HG02981 (cell line): ENCODE data around the gene STXBP5.
"Not testable (repeated sequence)": the region's sequence is repeated elsewhere in the genome, so short reads cannot be mapped to it uniquely, and the experiment has no call there.

ENCODE experiments used
- ATAC-seq: cut with Tn5 transposase; IDR thresholded peaks from one replicate; pipeline ENCODE4 v1.9.1; 2021; ENCODE audit warnings: mild to moderate bottlenecking, moderate library complexity; ENCODE audit not compliant: unreplicated experiment

STXBP5 gene

GRCh38 chr6:147238164-147238563 is 33.9 kb downstream of the STXBP5 start:
- ATAC-seq, result no peak

GRCh38 chr6:147238906-147239305 is 34.7 kb downstream of the STXBP5 start:
- no peak for ATAC-seq

- no peak for ATAC-seq
Observed at GRCh38 chr6:147244832-147245231, 40.6 kb downstream of the STXBP5 start.

GRCh38 chr6:147245693-147246092 is 41.5 kb downstream of the STXBP5 start:
- ATAC-seq, result no peak

DNA sequence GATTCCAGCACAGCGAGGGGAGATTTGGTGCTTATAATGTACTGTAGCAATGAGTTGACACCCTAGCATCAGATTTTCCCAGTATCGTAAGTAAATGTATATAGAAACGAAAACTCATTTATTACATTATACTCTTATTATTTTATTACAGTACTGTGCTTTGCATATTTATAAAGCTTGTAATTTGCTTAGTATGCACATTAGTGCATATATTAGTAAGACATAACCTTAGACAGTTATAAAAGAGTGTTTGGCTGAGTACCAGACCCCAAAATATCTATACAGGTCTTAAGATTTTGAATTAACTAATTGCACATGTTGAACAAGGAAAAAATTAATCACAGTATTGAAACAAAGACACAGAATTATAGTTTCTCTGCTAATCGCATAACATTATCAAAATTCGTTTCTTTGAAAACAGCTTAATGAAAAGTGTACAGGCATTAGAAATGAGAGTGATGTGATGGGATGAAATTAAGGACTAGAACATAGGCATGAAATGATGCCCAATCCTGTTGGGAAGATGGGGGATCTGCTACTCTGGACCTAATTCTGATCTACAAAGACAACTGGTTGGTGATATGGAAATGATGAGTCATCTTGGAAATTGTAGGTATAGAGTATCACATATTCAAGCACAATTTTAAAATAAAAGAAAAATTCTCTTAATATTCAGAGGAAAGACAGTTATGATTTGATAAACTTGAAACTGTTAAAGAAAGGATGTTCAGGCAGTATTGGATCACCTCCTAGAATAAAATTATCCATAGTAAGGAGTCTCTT is 42.8 kb downstream of the STXBP5 start:
- ATAC-seq, result no peak

GRCh38 chr6:147248859-147249258 is 44.6 kb downstream of the STXBP5 start:
- ATAC-seq, result no peak

DNA sequence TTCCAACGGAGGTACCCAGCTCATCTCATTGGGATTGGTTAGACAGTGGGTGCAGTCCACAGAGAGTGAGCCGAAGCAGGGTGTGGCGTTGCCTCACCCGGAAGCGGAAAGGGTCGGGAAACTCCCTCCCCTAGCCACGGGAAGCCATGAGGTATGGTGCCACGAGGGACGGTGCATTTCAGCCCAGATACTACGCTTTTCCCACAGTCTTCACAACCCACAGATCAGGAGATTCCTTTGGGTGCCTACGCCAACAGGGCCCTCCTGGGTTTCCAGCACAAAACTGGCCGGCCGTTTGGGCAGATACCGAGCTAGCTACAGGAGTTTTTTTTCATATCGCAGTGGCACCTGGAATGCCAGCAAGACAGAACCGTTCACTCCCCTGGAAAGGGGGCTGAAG is 46.9 kb downstream of the STXBP5 start:
- ATAC-seq, result no peak

- ATAC-seq, result not testable (repeated sequence)
Observed at GRCh38 chr6:147254929-147255473, 50.8 kb downstream of the STXBP5 start.

GRCh38 chr6:147255948-147256674 is 51.9 kb downstream of the STXBP5 start:
- no peak for ATAC-seq

DNA sequence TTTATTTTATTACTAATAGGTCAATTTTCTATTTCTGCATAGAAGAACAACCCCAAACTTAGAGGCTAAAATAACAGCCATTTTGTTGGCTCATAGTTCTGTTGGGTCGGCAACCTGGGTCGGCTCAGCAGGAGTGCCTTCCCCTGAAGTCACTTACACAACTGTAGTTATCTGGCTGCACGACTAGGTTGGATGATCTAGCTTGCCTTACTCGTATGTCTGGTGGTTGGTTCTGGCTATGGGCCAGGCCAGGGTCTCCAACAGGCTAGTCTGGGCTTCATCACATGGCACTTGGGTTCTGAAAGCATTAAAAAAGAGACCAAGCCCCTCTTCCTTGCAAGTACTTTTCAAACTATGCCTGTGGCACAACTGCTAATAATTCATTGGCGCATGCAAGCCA is 53.5 kb downstream of the STXBP5 start:
- ATAC-seq, result no peak

- ATAC-seq, result no peak
Observed at GRCh38 chr6:147260091-147260490, 55.9 kb downstream of the STXBP5 start.

GRCh38 chr6:147262946-147263345 is 58.7 kb downstream of the STXBP5 start:
- ATAC-seq, result no peak

GRCh38 chr6:147266821-147267220 is 62.6 kb downstream of the STXBP5 start:
- ATAC-seq, result no peak

DNA sequence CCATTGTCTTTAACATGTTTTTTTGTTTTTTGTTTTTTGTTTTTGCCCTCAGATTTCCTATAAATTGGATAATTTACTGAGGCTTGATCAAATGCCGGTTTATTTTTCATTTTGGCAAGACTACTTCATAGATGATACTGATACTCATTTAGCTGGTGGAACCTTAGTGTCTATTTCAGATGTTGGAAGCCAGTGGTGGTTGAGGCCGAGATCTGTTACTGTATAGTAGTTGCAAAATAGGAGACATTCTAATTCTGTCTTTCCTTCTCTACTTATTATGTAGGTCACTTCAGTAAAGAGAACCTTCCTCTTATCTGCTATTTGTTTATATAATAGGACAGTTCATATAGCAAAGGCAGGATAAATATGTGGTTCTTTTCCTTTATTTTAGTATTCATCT is 63.4 kb downstream of the STXBP5 start:
- ATAC-seq, result no peak

DNA sequence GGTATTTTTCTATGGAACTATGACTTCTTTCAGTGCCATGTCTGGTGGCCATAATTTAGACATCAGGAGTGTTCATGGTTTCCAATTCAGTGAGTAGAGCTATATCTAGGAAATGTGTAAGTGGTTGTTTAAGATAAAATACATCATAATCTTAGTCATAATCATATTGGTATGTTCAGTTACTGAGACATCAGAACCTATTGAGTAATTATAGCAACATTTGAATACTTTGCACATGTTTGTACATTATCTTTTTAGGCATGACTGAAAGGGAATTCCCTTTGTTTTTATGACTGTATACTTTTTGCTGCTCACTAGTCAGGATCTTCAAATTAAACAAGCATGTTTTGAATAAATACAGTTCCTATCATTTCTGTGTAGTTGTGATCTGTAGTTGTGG is 64.0 kb downstream of the STXBP5 start:
- no peak for ATAC-seq

- no peak for ATAC-seq
Observed at GRCh38 chr6:147274012-147274411, 69.8 kb downstream of the STXBP5 start.

DNA sequence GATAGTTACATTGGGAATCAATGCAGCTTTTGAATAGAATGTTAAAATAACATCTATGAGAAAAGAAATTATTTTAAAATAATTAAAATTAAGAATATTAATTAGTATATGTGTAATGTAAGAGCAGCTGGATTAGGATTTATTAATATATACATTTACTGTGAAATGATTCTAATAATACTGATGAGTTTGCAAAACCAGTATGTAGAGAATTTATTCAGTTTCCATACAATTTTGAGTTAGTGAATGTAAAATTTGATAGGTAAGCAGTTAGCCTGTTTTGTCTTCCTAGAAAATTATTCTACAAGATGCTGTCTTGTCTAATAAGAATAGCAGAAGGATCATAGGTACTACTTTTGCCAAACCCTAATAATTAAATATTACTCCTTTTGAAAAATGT is 70.6 kb downstream of the STXBP5 start:
- ATAC-seq, result no peak

- ATAC-seq, result no peak
Observed at GRCh38 chr6:147278891-147279290, 74.7 kb downstream of the STXBP5 start.

- no peak for ATAC-seq
Observed at GRCh38 chr6:147279427-147279826, 75.2 kb downstream of the STXBP5 start.

DNA sequence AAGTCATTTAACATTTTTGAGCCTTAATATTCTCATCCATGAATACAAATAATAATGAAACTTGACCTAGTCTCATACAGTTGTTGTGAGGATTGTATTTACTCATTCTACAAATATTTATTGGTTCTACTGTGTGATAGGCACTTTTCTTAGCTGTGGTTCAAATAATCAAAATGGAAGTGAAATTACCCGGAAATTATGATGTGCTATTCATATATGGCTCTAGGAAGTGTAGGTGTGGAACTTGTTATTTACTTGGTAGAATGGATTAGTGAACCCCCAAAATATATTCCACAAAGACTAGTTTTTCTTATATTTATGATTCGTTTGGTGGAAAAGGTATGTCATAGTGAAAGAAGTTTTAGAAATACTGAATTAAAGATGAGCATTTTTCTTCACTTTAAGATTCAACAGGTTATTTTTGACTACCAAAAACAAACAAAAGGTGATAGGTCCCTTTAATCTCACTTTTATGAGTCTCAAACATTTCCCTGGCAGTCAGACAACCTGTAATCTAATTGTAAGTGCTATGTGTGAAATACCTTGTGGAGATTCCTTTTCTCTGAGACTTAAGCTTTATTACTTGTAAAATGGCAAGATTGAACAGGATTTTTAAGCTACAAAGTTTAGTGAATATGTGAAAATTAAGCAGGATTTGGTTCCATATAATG is 77.8 kb downstream of the STXBP5 start:
- no peak for ATAC-seq

DNA sequence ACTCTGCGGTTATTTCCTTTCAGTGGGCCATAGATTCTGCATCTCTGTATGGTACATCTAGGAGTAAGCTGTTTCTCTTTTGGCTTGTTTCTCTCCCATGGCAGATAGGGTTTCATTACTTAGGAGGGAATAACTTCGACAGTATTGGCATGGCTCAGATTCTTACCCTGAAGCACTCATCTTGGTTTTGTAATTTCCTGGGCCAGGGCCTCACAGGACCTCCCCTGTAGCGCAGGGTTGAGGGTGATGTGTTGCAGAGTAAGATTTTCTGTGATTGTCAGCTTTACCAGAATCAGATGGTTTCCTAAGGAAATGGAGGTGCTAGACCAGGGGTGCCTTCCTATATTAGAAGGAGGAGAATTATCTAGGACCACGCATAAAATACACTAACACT is 78.3 kb downstream of the STXBP5 start:
- no peak for ATAC-seq

- ATAC-seq, result no peak
Observed at GRCh38 chr6:147283460-147283859, 79.2 kb downstream of the STXBP5 start.
